Measurements from ENCODE around the gene SLC16A11. TPM values are rescaled to one million over a fixed set of nuclear protein-coding genes. Genes with fewer than 3 reads are reported as not detected.

Gene SLC16A11
- total RNA-seq, 1 donor from 2014 or later = 0.54 TPM

DNA sequence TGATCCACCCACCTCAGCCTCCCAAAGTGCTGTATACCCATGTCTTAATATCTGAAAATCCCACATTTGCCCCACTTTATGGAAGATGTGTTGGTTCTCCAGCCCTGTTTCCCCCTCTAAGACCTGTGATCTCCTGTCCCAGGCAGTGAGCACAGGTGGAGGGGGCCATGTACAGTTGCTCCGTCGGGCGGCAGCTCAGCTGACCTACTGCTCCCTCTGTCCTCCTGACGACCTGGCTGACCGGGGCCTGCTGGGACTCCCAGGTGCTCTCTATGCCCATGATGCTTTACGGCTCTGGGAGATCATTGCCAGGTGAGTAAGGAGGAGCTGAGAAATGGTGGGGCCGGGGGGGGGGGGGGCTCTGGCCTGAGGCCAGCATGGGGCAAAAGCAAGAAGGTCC is 38.2 kb downstream of the SLC16A11 start:
- no peak overlapping the region for H3K27ac Mint-ChIP-seq (ENCODE audit: unreplicated experiment)
- no peak overlapping the region for H3K4me3 Mint-ChIP-seq (ENCODE audit: unreplicated experiment)
- DNase-seq = no peak
- peaks cover 5% of the 10 kb centered on the region for H3K36me3 Mint-ChIP-seq (ENCODE audit: unreplicated experiment)
- TF ChIP-seq, protein P1, sequence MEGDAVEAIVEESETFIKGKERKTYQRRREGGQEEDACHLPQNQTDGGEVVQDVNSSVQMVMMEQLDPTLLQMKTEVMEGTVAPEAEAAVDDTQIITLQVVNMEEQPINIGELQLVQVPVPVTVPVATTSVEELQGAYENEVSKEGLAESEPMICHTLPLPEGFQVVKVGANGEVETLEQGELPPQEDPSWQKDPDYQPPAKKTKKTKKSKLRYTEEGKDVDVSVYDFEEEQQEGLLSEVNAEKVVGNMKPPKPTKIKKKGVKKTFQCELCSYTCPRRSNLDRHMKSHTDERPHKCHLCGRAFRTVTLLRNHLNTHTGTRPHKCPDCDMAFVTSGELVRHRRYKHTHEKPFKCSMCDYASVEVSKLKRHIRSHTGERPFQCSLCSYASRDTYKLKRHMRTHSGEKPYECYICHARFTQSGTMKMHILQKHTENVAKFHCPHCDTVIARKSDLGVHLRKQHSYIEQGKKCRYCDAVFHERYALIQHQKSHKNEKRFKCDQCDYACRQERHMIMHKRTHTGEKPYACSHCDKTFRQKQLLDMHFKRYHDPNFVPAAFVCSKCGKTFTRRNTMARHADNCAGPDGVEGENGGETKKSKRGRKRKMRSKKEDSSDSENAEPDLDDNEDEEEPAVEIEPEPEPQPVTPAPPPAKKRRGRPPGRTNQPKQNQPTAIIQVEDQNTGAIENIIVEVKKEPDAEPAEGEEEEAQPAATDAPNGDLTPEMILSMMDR (IDR thresholded peaks at IDR 0.05; ENCODE audit: partially characterized antibody, unreplicated experiment) = no peak
- H3K27me3 Mint-ChIP-seq (ENCODE audit: unreplicated experiment) = peaks cover 2% of the 10 kb centered on the region
- no peaks in the 10 kb centered on the region for H3K9me3 Mint-ChIP-seq (ENCODE audit: unreplicated experiment)
- H3K4me1 Mint-ChIP-seq (ENCODE audit: low read depth, unreplicated experiment) = no peaks in the 10 kb centered on the region

DNA sequence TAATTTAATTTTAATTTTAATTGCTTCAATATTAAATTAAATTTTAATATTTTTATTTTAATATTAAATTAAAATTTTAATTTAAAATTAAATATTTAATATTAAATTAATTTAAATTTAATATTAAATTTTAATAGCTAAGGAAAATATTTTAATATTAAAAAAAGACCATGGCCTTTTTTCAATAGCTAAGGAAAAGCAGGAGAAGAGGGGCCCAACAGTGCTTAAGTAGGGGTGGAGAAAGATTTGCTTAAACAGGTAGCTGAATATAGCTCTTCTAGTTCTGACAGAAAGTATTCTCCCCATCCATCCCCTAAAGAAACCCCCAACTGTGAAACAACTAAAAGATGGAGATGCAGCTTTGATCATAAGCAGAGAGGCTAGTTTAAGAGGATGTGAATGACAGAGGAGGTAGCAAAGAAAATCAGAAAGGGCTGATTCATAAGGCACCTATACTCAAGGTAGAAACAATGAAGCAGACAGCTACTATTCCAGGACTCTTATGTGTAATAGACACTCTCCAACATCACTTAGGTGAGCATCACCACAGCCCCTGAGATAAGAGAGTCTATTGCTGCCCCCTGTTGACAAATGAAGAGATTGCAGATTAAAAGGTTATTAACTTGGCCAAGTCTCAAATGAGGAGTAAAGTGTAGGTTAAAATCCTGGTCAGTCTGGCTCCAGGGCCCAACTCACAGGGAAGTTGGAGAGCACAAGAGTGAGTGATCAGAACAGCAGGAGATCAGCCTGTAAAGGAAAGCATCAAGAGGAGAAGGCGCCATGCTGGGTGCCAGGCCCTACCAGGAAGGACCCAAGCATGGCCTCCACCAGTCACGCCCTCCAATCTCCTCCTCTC is 39.3 kb downstream of the SLC16A11 start:
- Mint-ChIP-seq H3K36me3 (ENCODE audit: unreplicated experiment) (peaks cover 5% of the 10 kb centered on the region), H3K27ac (ENCODE audit: unreplicated experiment) (no peak overlapping the region), H3K9me3 (ENCODE audit: unreplicated experiment) (no peaks in the 10 kb centered on the region), H3K27me3 (ENCODE audit: unreplicated experiment) (peaks cover 2% of the 10 kb centered on the region), H3K4me1 (ENCODE audit: low read depth, unreplicated experiment) (no peaks in the 10 kb centered on the region), H3K4me3 (ENCODE audit: unreplicated experiment) (no peak overlapping the region)
- TF ChIP-seq, protein P1 (IDR thresholded peaks at IDR 0.05; ENCODE audit: partially characterized antibody, unreplicated experiment) = peak; percentile 82
- DNase-seq = no peak

DNA sequence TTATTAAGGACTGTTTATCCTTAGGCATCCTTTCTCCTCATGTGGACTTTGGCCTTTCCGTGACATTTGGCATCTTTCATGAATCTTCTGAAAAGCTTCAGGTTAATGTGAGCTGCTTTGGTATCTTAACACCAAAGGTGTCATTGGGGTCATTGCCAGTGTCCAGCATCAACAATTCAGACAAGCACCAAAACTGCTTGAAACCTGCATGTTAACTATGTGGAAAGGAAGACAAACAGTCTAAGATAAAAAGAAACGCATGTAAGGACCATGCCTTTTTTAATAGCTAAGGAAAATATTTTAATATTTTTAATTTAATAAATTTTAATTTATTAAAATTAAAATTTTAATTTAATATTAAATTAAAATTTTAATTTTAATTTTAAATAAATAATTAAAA is 40.1 kb downstream of the SLC16A11 start:
- H3K9me3 Mint-ChIP-seq (ENCODE audit: unreplicated experiment) = no peaks in the 10 kb centered on the region
- no peaks in the 10 kb centered on the region for H3K4me1 Mint-ChIP-seq (ENCODE audit: low read depth, unreplicated experiment)
- peaks cover 2% of the 10 kb centered on the region for H3K27me3 Mint-ChIP-seq (ENCODE audit: unreplicated experiment)
- no peak overlapping the region for H3K27ac Mint-ChIP-seq (ENCODE audit: unreplicated experiment)
- TF ChIP-seq, protein P1 (IDR thresholded peaks at IDR 0.05; ENCODE audit: partially characterized antibody, unreplicated experiment) = no peak
- H3K36me3 Mint-ChIP-seq (ENCODE audit: unreplicated experiment) = peaks cover 5% of the 10 kb centered on the region
- DNase-seq = no peak
- no peak overlapping the region for H3K4me3 Mint-ChIP-seq (ENCODE audit: unreplicated experiment)

DNA sequence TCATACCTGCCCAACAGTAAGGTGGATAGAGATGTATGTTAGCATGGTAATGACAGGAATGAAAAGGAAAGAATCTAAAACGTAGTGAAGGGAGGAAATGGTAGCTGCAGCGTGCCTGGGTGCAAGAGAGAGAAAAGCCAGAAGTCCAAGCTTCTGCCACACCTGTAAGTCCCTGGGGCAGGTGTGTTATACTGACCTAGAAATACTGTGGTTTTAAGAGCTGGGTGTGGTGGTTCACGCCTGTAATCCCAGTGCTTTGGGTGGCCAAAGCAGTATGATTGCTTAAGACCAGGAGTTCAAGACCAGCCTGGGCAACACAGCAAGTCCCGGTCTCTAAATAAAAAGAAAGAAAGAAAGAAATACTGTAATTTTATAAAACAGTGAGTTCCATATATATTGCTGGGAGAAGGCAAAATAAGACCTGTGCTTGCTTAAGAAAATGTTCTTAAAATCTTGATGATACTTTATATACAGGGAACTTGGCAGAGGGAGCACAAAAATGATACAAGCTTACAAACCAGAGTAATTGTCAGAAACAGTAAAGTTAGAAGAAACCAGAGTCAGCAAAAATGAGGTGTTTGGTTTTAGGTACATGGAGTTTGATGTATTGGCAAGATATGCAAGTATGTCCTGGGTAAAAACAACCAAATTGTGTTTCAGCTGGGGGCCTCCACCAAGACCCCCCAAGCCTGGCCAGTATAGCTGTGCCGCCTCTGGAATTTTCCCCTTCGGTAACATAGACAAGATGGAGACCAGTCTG is 41.4 kb downstream of the SLC16A11 start:
- TF ChIP-seq, protein P1 (IDR thresholded peaks at IDR 0.05; ENCODE audit: partially characterized antibody, unreplicated experiment) = no peak
- peaks cover 2% of the 10 kb centered on the region for H3K27me3 Mint-ChIP-seq (ENCODE audit: unreplicated experiment)
- H3K4me1 Mint-ChIP-seq (ENCODE audit: low read depth, unreplicated experiment) = no peaks in the 10 kb centered on the region
- no peaks in the 10 kb centered on the region for H3K9me3 Mint-ChIP-seq (ENCODE audit: unreplicated experiment)
- peaks cover 12% of the 10 kb centered on the region for H3K36me3 Mint-ChIP-seq (ENCODE audit: unreplicated experiment)
- H3K27ac Mint-ChIP-seq (ENCODE audit: unreplicated experiment) = no peak overlapping the region
- H3K4me3 Mint-ChIP-seq (ENCODE audit: unreplicated experiment) = no peak overlapping the region
- DNase-seq = no peak

Measured in glutamatergic neuron (in vitro differentiated cells).